Measurements from ENCODE around the gene DLG2. TPM values are rescaled to one million over a fixed set of nuclear protein-coding genes. Genes with fewer than 3 reads are reported as not detected.

DLG2 gene
- total and polyA plus RNA-seq, 9 of the 15 experiments (the other 6 are each of a cell fraction or from before 2014, with no cell fraction given): 0.52 to 1.6 (median 0.95) TPM

DNA sequence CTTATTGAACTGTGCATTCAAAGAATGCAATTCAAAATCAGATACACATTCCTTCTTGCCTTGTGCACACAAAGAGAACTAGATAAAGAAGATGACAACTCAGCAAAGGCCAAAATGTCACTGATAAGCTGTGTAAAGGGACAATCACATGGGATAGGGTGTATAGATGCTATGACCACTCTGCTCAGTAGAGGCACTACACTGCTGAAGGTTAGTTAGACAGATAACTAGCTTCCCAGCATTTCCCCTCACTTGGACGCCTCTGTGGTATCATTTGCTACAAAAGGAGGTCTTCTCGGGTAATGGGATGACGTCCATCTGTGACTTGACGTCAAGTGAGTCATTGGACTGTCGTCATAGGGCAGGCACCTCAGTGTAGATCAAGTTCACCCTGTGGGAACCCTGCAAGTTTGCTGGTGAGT lies 1916.0 kb downstream of the DLG2 start:
- Histone ChIP-seq H3K36me3 (ENCODE audit: control insufficient read depth, insufficient read depth, low read length) (no peaks in the 10 kb centered on the region), H3K4me1 (replicated peaks in 1 of 2; ENCODE audit: control insufficient read depth in 2 of 2, insufficient read depth in 2 of 2, low read length in 2 of 2) (no peaks in the 10 kb centered on the region), H2AFZ (ENCODE audit: low read depth, low read length) (no peak overlapping the region), H3K27me3 (ENCODE audit: control insufficient read depth in 2 of 2, insufficient read depth in 2 of 2, low read length in 2 of 2) (no peaks in the 10 kb centered on the region), H3K9me3 (replicated peaks; ENCODE audit: control insufficient read depth, insufficient read depth, low read depth, low read length) (no peaks in the 10 kb centered on the region), H3K4me3 (no peak overlapping the region), H3K9me1 (ENCODE audit: control insufficient read depth, insufficient read depth, low read length) (no peaks in the 10 kb centered on the region), H3K79me2 (ENCODE audit: control insufficient read depth, insufficient read depth, low read length) (no peaks in the 10 kb centered on the region), H3K9ac (ENCODE audit: insufficient read depth in 1 of 2, low read depth in 2 of 2, low read length in 2 of 2) (no peak overlapping the region), H3K27ac (ENCODE audit: extremely low read depth, low read depth, low read length) (no peak overlapping the region), H4K20me1 (replicated peaks; ENCODE audit: control insufficient read depth, insufficient read depth, low read length) (no peaks in the 10 kb centered on the region), H3K4me2 (ENCODE audit: insufficient read depth, low read length) (no peak overlapping the region)
- intact Hi-C loops (cut with micrococcal nuclease) (no loop called here), in situ Hi-C loops (cut with MboI) (no loop called here)
- TF ChIP-seq, protein P1, sequence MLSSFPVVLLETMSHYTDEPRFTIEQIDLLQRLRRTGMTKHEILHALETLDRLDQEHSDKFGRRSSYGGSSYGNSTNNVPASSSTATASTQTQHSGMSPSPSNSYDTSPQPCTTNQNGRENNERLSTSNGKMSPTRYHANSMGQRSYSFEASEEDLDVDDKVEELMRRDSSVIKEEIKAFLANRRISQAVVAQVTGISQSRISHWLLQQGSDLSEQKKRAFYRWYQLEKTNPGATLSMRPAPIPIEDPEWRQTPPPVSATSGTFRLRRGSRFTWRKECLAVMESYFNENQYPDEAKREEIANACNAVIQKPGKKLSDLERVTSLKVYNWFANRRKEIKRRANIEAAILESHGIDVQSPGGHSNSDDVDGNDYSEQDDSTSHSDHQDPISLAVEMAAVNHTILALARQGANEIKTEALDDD (IDR thresholded peaks at IDR 0.05): 0 out of 2 replicates have a peak, but pooled peaks have one; percentile 45
- TF ChIP-seq ZNF174 (CRISPR knock-in tag; IDR thresholded peaks at IDR 0.05): no peak
- TF ChIP-seq RFX5 (IDR thresholded peaks at IDR 0.05; ENCODE audit: low read depth, low read length): no peak
- FAIRE-seq: no peak
- DNase-seq (ENCODE audit: extremely low read depth in 1 of 4, low spot score in 3 of 4): no peak
- no peak for ATAC-seq
- 1% methylated on average over 5 of the region's 5 CpGs for WGBS (ENCODE audit: insufficient coverage, low coverage, missing lambda C conversion rate)
- CTCF ChIA-PET (ENCODE audit: low intra/inter-chr PET ratio): no interaction called here
- POLR2A ChIA-PET: interaction anchor here (1.0 kb wide), 1 partner anchor 10 kb away, joined by 3 read pairs; no protein-coding TSS in a partner anchor
- no TSS peak for BruUV-seq (replicated peaks)

DNA sequence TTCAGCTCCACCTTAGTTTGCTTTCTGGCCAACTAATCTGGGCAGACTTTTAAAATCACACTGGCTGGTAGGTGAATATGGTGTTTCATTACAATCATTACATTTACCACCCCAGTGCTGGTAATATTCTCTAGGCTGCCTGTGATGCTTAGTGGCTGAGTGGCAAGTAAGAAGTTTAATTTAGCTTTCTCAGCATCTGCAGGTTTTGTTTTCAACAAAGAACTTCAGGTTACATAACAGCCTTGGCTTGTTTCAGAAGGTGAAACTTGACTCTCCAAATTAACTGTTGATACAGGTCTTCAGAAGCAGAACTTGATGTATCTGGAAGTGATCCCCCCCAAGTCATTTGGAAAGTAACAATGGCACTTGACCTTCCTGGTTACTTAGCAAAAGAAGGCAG lies 1917.7 kb downstream of the DLG2 start:
- no peak for FAIRE-seq
- CTCF ChIA-PET (ENCODE audit: low intra/inter-chr PET ratio): no interaction called here
- POLR2A ChIA-PET: no interaction called here
- H3K79me2 ChIP-seq (ENCODE audit: control insufficient read depth, insufficient read depth, low read length): no peaks in the 10 kb centered on the region
- no peak overlapping the region for H3K27ac ChIP-seq (ENCODE audit: extremely low read depth, low read depth, low read length)
- H3K4me2 ChIP-seq (ENCODE audit: insufficient read depth, low read length): no peak overlapping the region
- no peak overlapping the region for H2AFZ ChIP-seq (ENCODE audit: low read depth, low read length)
- no peaks in the 10 kb centered on the region for H4K20me1 ChIP-seq (replicated peaks; ENCODE audit: control insufficient read depth, insufficient read depth, low read length)
- no peak for DNase-seq (ENCODE audit: extremely low read depth in 1 of 4, low spot score in 3 of 4)
- no peak overlapping the region for H3K4me3 ChIP-seq
- no peaks in the 10 kb centered on the region for H3K9me3 ChIP-seq (replicated peaks; ENCODE audit: control insufficient read depth, insufficient read depth, low read depth, low read length)
- H3K27me3 ChIP-seq (ENCODE audit: control insufficient read depth in 2 of 2, insufficient read depth in 2 of 2, low read length in 2 of 2): no peaks in the 10 kb centered on the region
- H3K4me1 ChIP-seq (replicated peaks in 1 of 2; ENCODE audit: control insufficient read depth in 2 of 2, insufficient read depth in 2 of 2, low read length in 2 of 2): no peaks in the 10 kb centered on the region
- H3K36me3 ChIP-seq (ENCODE audit: control insufficient read depth, insufficient read depth, low read length): no peaks in the 10 kb centered on the region
- no peak for ATAC-seq
- in situ Hi-C loops (cut with MboI): no loop called here
- no peaks in the 10 kb centered on the region for H3K9me1 ChIP-seq (ENCODE audit: control insufficient read depth, insufficient read depth, low read length)
- intact Hi-C loops (cut with micrococcal nuclease): no loop called here
- H3K9ac ChIP-seq (ENCODE audit: insufficient read depth in 1 of 2, low read depth in 2 of 2, low read length in 2 of 2): no peak overlapping the region
- BruUV-seq (replicated peaks): no TSS peak
- TF ChIP-seq CAMTA2 (CRISPR knock-in tag; conservative IDR thresholded peaks at IDR 0.05): no peak
- no peak for TF ChIP-seq POLR2B (IDR thresholded peaks at IDR 0.05; ENCODE audit: low read depth, partially characterized antibody)
- no peak for TF ChIP-seq ZNF76 (CRISPR knock-in tag; IDR thresholded peaks at IDR 0.05; ENCODE audit: borderline replicate concordance)
- TF ChIP-seq RBM15 (IDR thresholded peaks at IDR 0.05; ENCODE audit: insufficient read depth, low read length): no peak
- no peak for TF ChIP-seq ZNF717 (CRISPR knock-in tag; IDR thresholded peaks at IDR 0.05)
- no peak for TF ChIP-seq NR4A1 (CRISPR knock-in tag; IDR thresholded peaks at IDR 0.05)
- no peak for TF ChIP-seq NR4A1 (tag; IDR thresholded peaks at IDR 0.05)

Data from K562 (cell line).